Right kidney (tissue), 1 donor: ENCODE data around the gene NDUFS3.

Experiments used
- DNase-seq: peaks from one replicate; pipeline ENCODE4 v3.0.0-alpha.2; 2016

NDUFS3 gene

DNA sequence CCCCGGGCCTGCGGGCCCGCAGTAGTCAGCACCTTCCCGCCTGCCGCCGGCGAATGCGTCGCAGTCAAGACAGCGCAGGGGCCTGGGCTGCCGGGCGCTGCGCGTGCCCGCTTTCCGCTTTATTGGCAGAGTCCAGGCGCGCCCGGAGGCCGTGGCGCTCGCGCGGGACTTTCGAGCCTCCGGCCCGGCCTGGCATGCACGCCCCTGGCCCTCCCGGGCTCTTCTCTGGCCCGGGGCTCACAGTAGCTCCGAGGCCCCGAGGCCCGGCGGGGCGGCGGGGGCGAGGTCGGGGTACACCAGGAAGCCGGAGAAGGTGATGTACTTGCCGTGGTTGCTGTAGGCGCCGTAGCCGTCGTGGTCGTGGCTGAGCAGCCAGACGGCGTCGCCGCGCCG, 10.7 kb downstream of the NDUFS3 start:
- DNase-seq: no peak

DNA sequence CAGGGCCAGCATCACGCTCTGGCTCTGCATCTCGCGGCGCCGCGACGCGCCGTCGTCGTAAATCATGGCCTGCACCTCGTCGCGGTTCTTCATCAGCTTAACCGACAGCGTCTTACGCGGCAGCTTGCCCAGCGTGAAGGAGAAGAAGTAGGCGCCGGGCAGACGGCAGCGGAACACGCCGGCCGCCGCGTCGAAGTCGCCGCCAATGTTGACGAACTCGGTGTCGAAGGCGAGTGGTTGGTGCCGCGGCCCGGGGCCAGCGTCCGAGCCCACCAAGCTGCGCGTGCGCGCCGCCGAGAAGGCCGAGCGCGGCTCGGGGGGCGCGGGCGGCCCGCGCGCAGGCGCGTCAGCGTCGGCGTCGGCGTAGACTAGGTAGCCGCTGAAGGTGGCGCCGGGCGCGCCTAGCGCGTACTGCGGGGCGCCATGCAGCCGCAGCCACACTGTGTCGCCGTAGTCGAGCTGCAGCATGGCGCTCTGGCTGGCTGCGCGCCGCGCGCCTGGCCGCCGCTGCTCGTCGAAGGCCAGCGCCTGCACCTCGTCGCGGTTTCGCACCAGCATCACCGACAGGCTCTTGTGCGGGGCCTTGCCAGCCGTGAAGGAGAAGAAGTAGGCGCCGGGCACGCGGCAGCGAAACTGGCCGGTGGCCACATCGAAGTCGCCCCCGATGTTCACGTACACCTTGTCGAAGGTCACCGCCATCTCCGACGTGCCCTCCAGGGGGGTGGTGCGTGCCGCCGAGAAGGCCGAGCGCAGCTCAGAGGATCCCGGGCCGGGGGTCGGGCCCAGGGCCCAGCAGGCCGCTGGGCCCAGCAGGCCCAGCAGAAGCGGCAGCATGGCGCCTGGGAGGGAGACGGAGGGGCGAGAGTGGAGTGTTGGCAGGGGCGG, 11.3 kb downstream of the NDUFS3 start:
- DNase-seq: peak; percentile 86

DNA sequence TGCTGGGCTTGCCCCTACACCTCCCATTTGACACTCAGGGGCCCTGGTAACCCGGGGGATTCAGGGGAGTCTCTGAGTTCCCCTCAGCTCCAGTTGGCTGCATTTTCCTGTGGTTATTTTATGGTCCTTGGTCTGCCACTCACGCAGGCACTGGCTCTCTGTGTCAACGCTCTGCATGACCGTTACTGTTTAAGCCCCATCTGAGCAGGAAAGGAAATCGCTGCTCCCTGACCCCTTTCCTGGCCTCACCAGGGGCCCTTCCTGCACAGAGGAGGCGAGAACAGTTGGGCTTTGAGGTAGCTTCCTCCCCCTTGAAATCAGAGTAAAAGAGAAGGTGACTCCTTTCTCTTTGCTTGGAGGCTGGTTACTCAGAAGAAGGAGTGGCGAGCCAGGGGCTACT, 12.9 kb downstream of the NDUFS3 start:
- no peak for DNase-seq

DNA sequence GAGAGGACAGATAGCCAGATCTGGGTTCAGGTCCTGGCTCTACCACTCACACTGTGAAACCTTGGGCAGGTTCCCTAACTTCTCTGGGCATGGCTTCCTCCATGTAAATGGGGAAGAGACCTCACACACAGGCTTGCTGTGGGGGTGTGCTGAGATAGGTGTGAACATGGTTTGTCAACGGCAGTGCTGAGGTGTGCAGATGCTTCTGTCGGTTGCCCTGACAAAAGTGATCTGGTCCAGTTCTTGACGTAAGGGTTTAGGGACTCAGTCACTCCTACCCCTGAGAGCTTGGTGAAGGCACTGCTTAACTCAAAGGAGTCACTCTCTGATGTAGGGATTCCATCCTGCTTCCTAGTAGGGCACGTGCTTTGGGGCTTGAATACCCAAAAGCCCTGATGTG, 13.4 kb downstream of the NDUFS3 start:
- DNase-seq: no peak

DNA sequence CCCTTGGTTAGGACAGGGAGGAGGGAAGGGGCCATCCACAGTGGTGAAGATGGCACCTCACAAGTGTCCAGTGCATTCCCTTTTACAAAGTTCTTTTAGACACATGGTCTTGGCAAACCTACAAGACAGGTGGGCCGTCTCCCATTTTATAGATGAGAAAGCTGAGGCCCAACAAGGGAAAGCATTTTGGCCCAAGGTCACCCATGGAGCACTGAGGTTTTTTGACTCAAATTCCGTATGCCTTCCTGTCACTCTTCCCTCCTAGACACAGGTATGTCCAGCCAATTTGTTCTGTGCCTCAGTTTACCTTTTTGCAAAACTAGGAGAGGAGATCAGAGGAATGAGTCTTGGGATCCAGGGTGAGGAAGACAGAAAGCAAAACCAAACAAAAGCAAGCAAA, 14.1 kb downstream of the NDUFS3 start:
- DNase-seq: no peak

DNA sequence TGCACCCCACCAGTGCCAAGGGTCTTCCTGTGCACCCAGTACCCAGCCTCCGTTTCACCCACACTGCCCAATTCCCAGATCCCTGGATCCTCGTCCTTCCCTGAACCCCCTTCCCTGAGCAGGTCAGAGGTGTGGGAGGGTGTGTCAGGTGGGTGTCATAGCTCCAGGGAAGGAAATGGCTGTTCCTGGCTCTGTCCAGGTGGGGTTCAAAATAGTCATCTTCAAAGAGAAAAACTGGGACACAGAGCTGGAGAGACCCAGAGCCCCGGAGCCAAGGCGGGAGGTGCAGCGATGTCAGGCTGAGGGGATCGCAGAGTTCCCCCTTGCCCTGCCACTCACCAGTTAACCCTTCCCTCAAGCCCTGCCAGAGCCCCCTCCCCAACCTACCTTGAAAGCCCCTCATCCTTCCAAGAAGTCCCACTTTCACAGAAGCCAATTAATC, 14.6 kb downstream of the NDUFS3 start:
- DNase-seq: no peak

DNA sequence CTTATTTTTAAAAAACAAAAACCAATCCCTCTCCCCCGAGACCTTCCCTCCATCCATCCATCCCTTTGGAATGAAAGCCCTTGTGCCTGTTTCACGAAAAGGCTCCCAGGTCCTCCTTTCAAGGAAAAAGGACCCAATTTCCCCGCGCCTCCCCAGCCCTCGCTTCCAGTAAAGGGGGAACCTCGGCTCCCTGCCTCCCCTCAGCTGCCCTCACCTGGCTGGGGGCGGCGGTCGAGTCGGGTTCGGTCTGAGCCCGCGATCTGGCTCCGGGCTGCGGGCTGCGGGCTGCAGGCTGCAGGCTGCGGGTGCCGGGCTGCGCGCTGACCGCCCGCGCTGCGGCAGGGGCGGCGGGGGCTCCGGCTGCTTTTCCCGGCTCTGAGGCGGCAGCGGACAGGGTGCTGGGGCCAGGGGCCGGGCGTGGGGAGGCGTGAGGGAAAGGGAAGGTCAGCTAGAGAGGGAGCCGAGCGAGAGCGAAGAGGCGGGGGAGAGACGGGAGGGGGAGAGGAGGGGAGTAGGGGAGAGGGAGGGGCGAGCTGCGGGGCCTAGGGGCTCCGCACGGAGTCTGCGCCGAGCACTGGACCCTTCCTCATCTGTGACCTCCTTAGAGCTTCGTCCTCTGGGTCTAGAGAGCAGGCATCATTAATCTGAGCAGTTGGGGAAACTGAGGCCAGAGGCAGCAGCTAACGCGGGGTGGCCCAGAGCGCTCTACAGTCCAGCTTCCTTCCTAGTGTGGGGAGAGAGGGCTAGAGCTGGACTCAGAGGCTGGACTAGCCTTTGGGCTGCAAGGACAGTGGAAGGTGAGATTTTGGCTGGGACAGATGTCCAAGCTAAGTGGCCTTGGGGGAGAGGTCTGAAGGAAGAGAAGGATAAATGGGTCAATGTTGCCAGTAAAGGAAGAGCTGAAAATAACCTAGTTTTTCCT, 15.3 kb downstream of the NDUFS3 start, which contains the start of gene C1QTNF4:
Gene C1QTNF4, minus strand, starts transcription at position 478 of the 922 bp plus-strand sequence. CDS start 3,601 bp downstream, outside the sequence.
- peak; percentile 65 for DNase-seq

- DNase-seq: no peak
Observed at GRCh38 chr11:47595029-47595428, 16.2 kb downstream of the NDUFS3 start.

- no peak for DNase-seq
Observed at GRCh38 chr11:47595967-47596366, 17.1 kb downstream of the NDUFS3 start.

GRCh38 chr11:47599902-47600301, 21.0 kb downstream of the NDUFS3 start:
- DNase-seq: no peak

GRCh38 chr11:47603295-47603694, 24.4 kb downstream of the NDUFS3 start:
- DNase-seq: no peak

GRCh38 chr11:47605921-47606320, 27.0 kb downstream of the NDUFS3 start:
- no peak for DNase-seq

DNA sequence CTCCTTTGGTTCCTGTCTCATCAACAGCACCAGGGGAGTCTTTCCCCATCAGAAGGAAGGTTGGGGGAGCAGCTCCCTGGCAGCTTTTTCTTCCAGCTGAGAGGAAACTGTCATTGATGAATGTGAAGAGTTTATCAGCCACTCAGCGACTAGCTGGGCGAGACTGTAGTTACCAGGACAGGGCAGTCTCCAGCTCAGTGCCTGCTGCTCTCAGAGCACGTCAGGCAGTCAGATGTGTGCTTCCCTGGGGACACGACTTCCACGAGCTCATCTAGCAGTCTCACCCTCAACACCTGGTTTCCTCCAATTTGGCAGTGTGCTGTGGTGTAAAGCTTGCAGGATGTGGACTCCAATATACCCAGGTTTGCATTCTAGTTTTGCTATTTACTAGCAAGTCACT, 27.9 kb downstream of the NDUFS3 start:
- DNase-seq: no peak

- no peak for DNase-seq
Observed at GRCh38 chr11:47607380-47607779, 28.5 kb downstream of the NDUFS3 start.

DNA sequence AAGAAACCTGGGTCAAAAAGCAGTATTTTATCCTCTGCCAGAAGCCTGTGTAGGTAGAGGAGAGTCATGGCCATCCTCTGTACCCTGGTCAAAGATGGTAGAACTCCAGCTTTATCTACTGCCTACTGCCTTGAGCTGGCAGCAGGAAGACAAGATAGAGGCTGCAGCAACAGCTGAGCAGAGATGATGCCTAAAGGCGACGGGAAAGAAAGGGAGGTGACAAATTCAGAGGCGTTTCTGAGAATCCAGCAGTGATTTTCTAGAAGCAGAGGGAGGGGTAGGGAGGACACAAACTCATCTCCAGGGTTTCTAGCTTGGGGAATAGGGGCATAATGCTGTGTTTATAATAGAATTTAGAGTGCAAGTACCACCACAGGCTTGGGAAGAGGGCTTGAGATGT, 30.8 kb downstream of the NDUFS3 start:
- DNase-seq: no peak

DNA sequence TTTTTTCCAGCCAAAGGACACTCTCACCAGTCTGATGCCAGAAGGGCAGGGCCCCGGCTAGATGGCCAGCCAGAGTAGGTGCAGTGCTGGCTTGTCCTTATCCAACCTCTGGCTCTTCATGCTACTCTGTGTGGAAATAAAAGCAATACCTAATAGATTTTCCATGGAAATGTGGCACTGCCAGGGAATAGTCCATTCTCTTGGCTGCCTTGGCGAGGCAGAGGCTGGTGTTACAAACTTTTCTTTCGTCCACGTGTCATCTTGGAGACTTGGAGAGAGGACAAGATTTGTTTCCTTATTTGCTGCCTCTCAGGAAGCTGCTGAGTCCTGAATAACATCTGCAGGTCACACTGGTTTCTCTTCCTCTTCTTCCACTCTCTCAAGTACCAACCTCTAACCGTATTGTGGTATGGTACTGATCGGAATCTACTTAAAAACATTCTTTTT, 32.5 kb downstream of the NDUFS3 start:
- no peak for DNase-seq

GRCh38 chr11:47615249-47615648, 36.4 kb downstream of the NDUFS3 start:
- no peak for DNase-seq

DNA sequence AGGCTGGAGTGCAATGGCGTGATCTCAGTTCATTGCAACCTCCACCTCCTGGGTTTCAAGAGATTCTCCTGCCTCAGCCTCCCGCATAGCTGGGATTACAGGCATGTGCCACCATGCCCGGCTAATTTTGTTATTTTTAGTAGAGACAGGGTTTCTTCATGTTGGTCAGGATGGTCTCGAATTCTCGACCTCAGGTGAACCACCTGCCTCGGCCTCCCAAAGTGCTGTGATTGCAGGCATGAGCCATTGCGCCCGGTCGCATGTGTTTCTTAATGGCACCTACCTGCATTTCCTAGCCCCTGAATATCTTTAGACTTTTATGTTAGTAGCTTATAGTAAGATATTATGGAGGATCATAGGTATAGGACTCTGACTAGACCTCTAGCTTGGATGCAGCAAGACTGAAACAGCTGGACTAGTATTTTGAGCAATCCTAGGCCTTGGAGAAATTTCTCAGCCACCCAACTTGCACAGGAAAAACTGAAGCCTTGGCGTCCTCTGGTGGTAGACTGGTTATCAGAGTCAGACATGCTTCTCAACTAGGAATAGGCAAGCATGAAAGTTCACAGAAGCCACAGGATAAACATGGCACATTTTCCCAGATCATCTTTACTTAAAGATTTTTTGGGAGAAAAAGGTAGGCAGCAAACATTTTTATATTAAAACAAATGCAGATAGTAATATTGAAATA, 38.0 kb downstream of the NDUFS3 start:
- no peak for DNase-seq

- no peak for DNase-seq
Observed at GRCh38 chr11:47617417-47617809, 38.5 kb downstream of the NDUFS3 start.

GRCh38 chr11:47620836-47621378, 42.0 kb downstream of the NDUFS3 start:
- DNase-seq: no peak

- DNase-seq: no peak
Observed at GRCh38 chr11:47626234-47626633, 47.4 kb downstream of the NDUFS3 start.

GRCh38 chr11:47628026-47628425, 49.2 kb downstream of the NDUFS3 start:
- no peak for DNase-seq
